Erythroblast (primary cell): ENCODE results near the gene RUNDC3A.
A peak's percentile ranks its signal among the peaks of the same experiment; 100 is the strongest.

ENCODE experiments used
- DNase-seq, 2 experiments: peaks; one replicate each; lab custom pipeline; 2025; lab: John Stamatoyannopoulos, UW
- GATA1 ChIP-seq: IDR thresholded peaks from 2 replicates; pipeline ENCODE4 v1.6.1; 2011; ENCODE audit warnings: low read depth, mild to moderate bottlenecking, control low read depth, low read length, moderate library complexity
- POLR2A ChIP-seq: IDR thresholded peaks from 2 replicates; pipeline ENCODE4 v1.6.1; 2011; ENCODE audit warnings: mild to moderate bottlenecking, low read length

The RUNDC3A gene

DNA sequence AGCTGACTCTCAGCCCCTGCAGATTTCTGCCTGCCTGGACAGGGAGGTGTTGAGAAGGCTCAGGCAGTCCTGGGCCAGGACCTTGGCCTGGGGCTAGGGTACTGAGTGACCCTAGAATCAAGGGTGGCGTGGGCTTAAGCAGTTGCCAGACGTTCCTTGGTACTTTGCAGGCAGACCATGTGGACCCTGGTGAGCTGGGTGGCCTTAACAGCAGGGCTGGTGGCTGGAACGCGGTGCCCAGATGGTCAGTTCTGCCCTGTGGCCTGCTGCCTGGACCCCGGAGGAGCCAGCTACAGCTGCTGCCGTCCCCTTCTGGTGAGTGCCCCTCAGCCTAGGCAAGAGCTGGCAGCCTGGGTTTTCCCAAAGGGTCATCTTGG lies 40.6 kb downstream of the RUNDC3A start:
- no peak for DNase-seq
- TF ChIP-seq GATA1, result no peak
- TF ChIP-seq POLR2A, result no peak

DNA sequence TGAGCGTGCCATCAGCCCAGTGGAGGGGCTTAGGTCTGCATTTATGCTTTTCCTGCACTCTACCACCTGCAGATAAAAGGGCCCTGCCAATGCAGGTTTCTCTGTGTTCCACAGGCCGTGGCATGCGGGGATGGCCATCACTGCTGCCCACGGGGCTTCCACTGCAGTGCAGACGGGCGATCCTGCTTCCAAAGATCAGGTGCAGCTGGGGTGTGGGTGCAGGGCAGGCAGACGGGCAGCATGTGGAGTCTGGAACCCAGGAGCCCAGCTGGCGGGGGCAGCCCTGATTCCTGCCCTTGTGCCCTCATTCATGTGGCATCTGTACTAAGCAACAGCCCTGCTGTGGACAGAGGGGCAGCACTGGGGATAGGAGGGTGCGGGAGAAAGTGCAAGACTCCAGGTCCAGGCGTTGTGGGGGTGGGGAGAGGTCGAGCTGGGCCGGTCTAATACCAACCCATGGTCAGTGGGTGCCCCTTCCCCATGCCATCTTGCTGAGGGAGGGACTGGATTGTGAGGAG lies 41.2 kb downstream of the RUNDC3A start:
- DNase-seq, result no peak
- TF ChIP-seq GATA1, result no peak
- TF ChIP-seq POLR2A, result no peak

DNA sequence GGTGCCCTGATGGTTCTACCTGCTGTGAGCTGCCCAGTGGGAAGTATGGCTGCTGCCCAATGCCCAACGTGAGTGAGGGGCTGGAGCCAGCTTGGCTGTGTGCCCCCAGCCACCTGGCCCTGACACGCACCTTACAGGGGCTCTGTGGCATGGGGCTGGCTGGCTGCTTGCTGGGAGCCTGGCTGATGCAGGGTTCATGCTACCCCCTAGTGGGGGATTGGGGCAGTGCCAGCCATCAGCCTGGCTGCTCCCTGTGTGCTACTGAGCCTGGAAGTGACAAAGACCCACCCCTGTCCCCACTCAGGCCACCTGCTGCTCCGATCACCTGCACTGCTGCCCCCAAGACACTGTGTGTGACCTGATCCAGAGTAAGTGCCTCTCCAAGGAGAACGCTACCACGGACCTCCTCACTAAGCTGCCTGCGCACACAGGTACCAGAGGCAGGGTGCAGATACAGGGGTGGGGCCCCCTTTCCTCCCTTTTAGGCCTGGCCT lies 42.4 kb downstream of the RUNDC3A start:
- TF ChIP-seq GATA1 (no peak), POLR2A (no peak)
- peak; percentile 76 to 86 for DNase-seq

GRCh38 chr17:44351464-44351863 lies 43.1 kb downstream of the RUNDC3A start:
- no peak for TF ChIP-seq POLR2A
- no peak for TF ChIP-seq GATA1
- no peak for DNase-seq

DNA sequence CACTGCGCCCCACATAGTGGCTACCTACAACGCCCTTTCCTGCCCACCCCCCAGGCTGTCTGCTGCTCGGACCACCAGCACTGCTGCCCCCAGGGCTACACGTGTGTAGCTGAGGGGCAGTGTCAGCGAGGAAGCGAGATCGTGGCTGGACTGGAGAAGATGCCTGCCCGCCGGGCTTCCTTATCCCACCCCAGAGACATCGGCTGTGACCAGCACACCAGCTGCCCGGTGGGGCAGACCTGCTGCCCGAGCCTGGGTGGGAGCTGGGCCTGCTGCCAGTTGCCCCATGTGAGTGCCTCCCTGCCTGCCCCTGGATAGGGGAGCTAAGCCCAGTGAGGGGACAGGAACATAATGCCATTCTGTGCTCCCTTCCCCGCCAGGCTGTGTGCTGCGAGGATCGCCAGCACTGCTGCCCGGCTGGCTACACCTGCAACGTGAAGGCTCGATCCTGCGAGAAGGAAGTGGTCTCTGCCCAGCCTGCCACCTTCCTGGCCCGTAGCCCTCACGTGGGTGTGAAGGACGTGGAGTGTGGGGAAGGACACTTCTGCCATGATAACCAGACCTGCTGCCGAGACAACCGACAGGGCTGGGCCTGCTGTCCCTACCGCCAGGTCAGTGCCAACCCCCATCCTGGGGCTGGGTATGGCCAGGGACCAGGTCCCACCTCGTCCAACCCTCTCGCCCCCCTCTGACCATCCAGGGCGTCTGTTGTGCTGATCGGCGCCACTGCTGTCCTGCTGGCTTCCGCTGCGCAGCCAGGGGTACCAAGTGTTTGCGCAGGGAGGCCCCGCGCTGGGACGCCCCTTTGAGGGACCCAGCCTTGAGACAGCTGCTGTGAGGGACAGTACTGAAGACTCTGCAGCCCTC lies 43.8 kb downstream of the RUNDC3A start:
- no peak for DNase-seq
- TF ChIP-seq POLR2A (no peak), GATA1 (no peak)

DNA sequence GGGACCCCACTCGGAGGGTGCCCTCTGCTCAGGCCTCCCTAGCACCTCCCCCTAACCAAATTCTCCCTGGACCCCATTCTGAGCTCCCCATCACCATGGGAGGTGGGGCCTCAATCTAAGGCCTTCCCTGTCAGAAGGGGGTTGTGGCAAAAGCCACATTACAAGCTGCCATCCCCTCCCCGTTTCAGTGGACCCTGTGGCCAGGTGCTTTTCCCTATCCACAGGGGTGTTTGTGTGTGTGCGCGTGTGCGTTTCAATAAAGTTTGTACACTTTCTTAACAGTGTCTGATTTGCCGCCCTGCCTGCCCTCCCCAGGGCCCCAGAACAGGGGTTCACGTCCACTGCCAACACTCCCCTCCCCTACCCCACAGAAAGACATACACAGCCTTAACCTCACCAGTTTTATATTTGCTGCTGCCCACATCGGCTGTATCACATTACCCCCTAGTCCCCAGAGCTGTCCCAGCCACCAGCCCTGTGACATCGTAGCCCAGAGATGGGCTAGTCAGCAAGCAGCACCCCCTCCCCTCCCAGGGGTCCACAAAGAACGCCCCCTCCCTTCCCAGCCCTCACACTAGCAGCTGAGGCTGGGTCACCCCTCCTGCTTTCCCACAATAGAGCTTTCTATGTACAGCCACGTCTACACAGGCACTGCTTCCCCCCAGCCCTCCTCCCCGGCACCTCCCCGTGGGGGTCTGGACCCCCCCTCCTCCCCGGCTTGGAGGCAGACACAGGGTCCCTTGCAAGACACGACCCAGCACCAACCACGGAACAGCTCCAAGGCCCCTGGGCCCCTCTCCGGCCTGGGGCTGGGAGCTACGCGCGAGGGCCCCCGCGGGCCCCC lies 44.6 kb downstream of the RUNDC3A start:
- DNase-seq, result no peak
- no peak for TF ChIP-seq POLR2A
- no peak for TF ChIP-seq GATA1

- TF ChIP-seq GATA1 (no peak), POLR2A (no peak)
- peak; percentile 61 for DNase-seq
Observed at GRCh38 chr17:44353672-44354331, 45.4 kb downstream of the RUNDC3A start.

- TF ChIP-seq GATA1 (no peak), POLR2A (no peak)
- DNase-seq, result peak; percentile 71 to 80
Observed at GRCh38 chr17:44354582-44355561, 46.5 kb downstream of the RUNDC3A start.

DNA sequence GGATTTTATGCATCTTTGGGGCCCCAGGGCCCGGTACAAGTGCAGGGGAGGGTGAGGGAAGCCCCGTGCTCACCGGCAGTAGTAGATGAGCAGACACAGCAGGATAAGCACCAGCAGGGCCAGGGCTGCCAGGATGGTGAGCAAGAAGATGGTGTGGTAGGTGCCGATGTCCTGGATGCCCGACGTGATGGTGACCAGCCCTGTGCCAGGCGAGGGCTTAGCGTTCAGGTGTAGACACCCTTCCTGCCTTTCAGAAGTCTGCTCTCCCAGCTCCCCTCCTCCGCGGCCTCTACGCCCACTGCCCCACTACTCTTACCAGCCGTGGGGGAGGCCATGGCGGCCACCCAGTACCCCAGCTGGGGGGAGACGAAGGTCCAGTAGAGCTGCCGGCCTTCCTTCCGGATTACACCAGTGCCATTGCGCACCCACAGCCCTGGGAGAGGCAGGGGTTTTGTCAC lies 47.3 kb downstream of the RUNDC3A start:
- no peak for DNase-seq
- TF ChIP-seq GATA1 (no peak), POLR2A (no peak)

DNA sequence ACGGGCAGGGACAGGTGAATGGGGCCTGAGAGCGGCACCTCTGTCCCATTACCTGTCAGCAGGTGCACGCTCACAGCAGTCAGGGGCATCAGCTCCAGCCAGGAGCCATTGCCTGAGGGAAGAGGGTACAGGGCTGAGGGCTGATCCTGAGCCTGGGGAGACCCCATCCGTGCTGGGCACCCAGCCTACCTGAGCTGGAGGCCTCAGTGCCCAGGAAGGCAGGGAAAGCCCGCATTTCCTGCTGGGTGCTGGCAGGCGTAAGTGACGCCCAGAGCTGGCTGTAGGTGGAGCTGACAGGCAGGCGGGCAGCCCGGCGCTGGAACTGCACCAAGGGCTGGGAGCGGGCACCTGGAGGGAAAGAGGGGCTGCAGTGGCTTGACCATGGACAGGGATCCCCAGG lies 47.8 kb downstream of the RUNDC3A start:
- DNase-seq, result no peak
- TF ChIP-seq GATA1 (no peak), POLR2A (no peak)

DNA sequence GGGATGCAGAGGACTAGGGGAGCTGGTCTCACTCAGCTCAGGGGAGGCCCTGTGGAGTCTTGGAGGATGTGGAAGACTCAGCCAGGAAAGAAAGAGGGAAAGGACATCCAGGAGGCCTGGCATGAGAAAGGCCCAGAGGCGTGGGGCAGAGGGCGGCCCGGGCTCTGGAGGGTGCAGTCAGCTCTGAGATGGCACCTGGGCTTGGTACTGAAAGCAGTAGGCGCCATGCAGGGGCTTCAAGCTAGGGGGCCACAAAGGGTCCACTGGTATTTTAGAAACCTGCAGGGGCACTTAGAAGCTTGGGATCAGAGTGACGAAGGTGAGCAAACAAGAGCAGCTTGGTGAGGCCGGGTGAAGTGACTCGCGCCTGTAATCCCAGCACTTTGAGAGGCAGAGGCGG lies 49.7 kb downstream of the RUNDC3A start:
- TF ChIP-seq POLR2A (no peak), GATA1 (no peak)

DNA sequence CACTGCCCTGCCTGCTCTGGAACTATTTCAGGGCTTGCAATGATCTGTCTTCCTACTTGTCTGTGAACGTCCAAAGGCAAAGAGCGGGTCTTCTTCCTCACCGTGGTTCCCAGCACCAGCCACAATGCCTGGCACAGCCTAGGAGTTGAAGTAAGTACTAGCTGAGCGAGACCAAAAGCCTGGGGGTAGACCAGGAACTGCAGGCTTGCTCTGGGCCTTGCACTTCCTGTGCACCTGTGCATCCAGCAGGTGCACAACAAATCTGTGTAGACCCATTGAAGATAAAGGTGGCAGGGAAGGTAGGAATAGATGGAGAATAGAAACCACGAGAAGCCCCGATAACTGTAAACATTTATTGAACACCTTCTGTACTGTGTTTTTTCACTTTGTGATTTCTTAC lies 50.6 kb downstream of the RUNDC3A start:
- no peak for DNase-seq
- no peak for TF ChIP-seq POLR2A
- no peak for TF ChIP-seq GATA1

More for the DNA sequence above, 49.7 kb downstream of the RUNDC3A start:
- DNase-seq, result no peak
